HepG2 (cell line): Measurements from ENCODE around the gene ATP9B.

Source experiments
- DNMT1 ChIP-seq: sonication (generic); formaldehyde crosslinking; IDR thresholded peaks from 2 replicates; pipeline ENCODE4 v1.5.1; 2020; ENCODE audit warnings: mild to moderate bottlenecking, missing genetic modification reagents
- YY1 ChIP-seq: IDR thresholded peaks from 2 replicates; pipeline ENCODE4 v1.6.1; 2011; ENCODE audit warnings: low read length, low read depth, moderate library complexity, mild to moderate bottlenecking; ENCODE audit not compliant: insufficient read depth, insufficient replicate concordance
- TF ChIP-seq, protein P1 (sequence below): sonication (generic); formaldehyde crosslinking; IDR thresholded peaks from 2 replicates; pipeline ENCODE4 v1.8.0; 2022; ENCODE audit warnings: mild to moderate bottlenecking, missing genetic modification reagents; ENCODE audit not compliant: insufficient replicate concordance

DNA sequence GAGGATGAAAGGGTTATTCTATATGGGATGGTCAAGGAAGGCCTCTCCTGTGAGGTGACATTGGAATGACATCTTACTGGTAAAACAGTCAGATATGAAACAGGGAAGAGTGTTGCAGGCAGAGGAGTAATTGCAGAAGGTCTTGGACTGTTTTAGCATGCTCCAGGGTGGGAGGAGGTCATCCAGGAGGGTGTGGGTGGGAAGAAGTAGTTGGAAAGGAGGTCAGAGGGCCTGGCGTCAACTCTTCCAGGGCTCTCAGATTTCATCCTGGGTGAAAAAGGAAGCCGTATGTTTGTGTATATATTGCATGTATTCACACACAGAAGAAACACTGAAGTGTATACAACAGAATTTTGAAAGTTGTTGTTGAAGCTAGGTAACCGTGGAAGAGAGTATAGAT lies 48.2 kb downstream of the ATP9B start:
- TF ChIP-seq DNMT1 (CRISPR knock-in tag), result no peak
- TF ChIP-seq, protein P1, sequence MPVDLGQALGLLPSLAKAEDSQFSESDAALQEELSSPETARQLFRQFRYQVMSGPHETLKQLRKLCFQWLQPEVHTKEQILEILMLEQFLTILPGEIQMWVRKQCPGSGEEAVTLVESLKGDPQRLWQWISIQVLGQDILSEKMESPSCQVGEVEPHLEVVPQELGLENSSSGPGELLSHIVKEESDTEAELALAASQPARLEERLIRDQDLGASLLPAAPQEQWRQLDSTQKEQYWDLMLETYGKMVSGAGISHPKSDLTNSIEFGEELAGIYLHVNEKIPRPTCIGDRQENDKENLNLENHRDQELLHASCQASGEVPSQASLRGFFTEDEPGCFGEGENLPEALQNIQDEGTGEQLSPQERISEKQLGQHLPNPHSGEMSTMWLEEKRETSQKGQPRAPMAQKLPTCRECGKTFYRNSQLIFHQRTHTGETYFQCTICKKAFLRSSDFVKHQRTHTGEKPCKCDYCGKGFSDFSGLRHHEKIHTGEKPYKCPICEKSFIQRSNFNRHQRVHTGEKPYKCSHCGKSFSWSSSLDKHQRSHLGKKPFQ, result no peak
- no peak for TF ChIP-seq YY1
